Suprapubic skin (tissue), 4 donors: Measurements from ENCODE around the gene PVALB. TPM values are rescaled to one million over a fixed set of nuclear protein-coding genes. Genes with fewer than 3 reads are reported as not detected.

Source experiments
- DNase-seq, 2 donors: peaks; one replicate each; pipeline ENCODE4 v3.0.0-alpha.2; 2019; ENCODE audit warnings: low spot score in 2 of 2
- H3K27ac ChIP-seq: fragments of 200-600 bp; sonication (generic); one replicate; pipeline ENCODE4 v1.5.1; 2019
- H3K27me3 ChIP-seq: fragments of 200-600 bp; sonication (generic); one replicate; pipeline ENCODE4 v1.5.1; 2019
- H3K36me3 ChIP-seq: fragments of 200-600 bp; sonication (generic); one replicate; pipeline ENCODE4 v1.5.1; 2019
- H3K4me1 ChIP-seq: fragments of 200-600 bp; sonication (generic); one replicate; pipeline ENCODE4 v1.5.1; 2019
- H3K4me3 ChIP-seq: fragments of 200-600 bp; sonication (generic); one replicate; pipeline ENCODE4 v1.5.1; 2019; ENCODE audit warnings: mild to moderate bottlenecking
- H3K9me3 ChIP-seq: fragments of 200-600 bp; sonication (generic); one replicate; pipeline ENCODE4 v1.5.1; 2019
- EP300 ChIP-seq: sonication (generic); formaldehyde crosslinking; IDR thresholded peaks from one replicate; pipeline ENCODE4 v1.6.1; 2017; ENCODE audit warnings: antibody characterized with exemption
- POLR2A ChIP-seq, 2 donors: fragments of 450-650 bp; IDR thresholded peaks; one replicate each; pipeline ENCODE4 v1.6.1; 2017; ENCODE audit warnings: antibody characterized with exemption in 2 of 2, mild to moderate bottlenecking in 2 of 2, moderate library complexity in 2 of 2
- POLR2AphosphoS5 ChIP-seq, 3 donors: sonication (generic); formaldehyde crosslinking; IDR thresholded peaks; one replicate each; pipeline ENCODE4 v1.6.1; 2017; ENCODE audit warnings: antibody characterized with exemption in 3 of 3
- WGBS: methylation state at CpG from one replicate; pipeline ENCODE4 v1.1.5; 2018; 5-methylcytosine and 5-hydroxymethylcytosine counted together
- total RNA-seq, 4 donors: library from RNA; depleted of rRNA; stranded (reverse); fragments of >200 nt; gene quantifications; one replicate each; pipeline ENCODE4 v1.1.0, GENCODE V29; 2016
- TF ChIP-seq, protein P1 (sequence below), 2 donors: fragments of 200-600 bp in 1 of 2; fragments of 450-650 bp in 1 of 2; sonication (generic) in 1 of 2; IDR thresholded peaks; one replicate each; pipeline ENCODE4 v1.5.1; 2016 to 2019; ENCODE audit warnings: antibody characterized with exemption in 2 of 2, mild to moderate bottlenecking in 1 of 2, moderate library complexity in 1 of 2

The PVALB gene
- total RNA-seq, 4 donors from 2014 or later: not detected

DNA sequence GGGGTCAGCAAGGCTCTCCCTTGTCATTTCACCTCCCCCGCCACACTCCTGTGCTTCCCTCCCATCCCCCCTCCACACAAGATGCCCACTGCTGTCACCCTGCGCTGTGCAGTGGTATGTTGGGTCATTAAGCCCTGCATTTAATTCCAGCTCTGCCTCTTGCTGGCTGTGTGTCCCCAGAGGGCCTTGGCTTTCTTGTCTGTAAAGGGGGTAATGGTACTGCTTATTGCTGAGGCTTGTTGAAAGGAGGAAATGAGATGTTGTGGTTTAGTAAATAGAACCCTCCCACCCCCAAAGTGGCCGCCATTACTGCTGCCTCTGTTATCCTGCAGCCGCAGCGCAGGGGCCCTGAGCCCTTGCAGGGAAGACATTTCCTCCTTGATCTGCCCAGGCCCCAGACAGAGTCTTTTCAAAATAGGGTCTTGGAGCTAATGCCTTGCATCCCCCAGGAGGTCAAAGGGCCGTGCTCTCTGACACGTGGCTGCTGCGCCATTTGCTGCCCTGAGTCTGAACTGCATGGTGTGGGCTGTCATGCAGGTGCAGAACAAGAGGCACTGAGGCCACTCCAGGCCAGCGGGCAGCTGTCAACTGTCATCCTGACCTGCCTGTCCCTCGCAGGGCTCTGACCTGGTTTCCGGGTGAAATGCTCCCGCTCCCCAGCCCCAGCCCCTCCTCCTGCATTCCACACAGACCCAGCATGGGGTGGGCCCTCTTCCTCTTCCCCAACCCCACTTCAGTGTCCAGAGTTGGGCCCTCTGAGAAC is 18.7 kb downstream of the PVALB start:
- WGBS: 79% methylated on average over 11 of the region's 12 CpGs
- TF ChIP-seq, protein P1, sequence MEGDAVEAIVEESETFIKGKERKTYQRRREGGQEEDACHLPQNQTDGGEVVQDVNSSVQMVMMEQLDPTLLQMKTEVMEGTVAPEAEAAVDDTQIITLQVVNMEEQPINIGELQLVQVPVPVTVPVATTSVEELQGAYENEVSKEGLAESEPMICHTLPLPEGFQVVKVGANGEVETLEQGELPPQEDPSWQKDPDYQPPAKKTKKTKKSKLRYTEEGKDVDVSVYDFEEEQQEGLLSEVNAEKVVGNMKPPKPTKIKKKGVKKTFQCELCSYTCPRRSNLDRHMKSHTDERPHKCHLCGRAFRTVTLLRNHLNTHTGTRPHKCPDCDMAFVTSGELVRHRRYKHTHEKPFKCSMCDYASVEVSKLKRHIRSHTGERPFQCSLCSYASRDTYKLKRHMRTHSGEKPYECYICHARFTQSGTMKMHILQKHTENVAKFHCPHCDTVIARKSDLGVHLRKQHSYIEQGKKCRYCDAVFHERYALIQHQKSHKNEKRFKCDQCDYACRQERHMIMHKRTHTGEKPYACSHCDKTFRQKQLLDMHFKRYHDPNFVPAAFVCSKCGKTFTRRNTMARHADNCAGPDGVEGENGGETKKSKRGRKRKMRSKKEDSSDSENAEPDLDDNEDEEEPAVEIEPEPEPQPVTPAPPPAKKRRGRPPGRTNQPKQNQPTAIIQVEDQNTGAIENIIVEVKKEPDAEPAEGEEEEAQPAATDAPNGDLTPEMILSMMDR (IDR thresholded peaks at IDR 0.05): no peak
- TF ChIP-seq POLR2AphosphoS5 (IDR thresholded peaks at IDR 0.05): no peak
- Histone ChIP-seq H3K4me1 (peaks cover 4% of the 10 kb centered on the region), H3K27ac (no peak overlapping the region), H3K27me3 (peaks cover 14% of the 10 kb centered on the region), H3K36me3 (no peaks in the 10 kb centered on the region), H3K9me3 (no peaks in the 10 kb centered on the region), H3K4me3 (no peak overlapping the region)
- no peak for DNase-seq

DNA sequence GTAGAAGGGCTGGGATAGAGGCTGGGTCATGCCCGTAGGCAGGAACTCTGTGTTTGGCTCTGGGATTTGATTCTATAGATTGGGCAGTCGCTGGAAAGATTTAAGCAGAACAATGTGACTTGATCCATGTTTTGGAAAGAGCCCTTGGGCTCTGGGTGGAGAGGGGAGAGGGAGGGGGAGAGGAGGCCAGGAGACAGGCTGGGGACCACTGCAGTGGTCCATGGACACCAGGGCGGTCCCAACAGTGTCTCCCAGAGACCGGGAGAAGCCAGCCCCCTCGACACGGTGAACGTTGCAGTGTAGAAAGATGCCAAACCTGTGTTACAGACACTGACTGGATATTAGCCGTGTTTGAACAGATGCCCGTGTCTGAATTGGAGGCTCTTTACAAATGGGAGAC is 19.5 kb downstream of the PVALB start:
- Histone ChIP-seq H3K9me3 (no peaks in the 10 kb centered on the region), H3K27ac (no peak overlapping the region), H3K27me3 (peaks cover 13% of the 10 kb centered on the region), H3K4me1 (peaks cover 4% of the 10 kb centered on the region), H3K4me3 (no peak overlapping the region), H3K36me3 (no peaks in the 10 kb centered on the region)
- 32% methylated on average over 9 of the region's 9 CpGs for WGBS
- no peak for TF ChIP-seq POLR2A (IDR thresholded peaks at IDR 0.05)
- no peak for TF ChIP-seq EP300
- TF ChIP-seq, protein P1 (IDR thresholded peaks at IDR 0.05): no peak
- no peak for TF ChIP-seq POLR2AphosphoS5 (IDR thresholded peaks at IDR 0.05)
- no peak for DNase-seq

DNA sequence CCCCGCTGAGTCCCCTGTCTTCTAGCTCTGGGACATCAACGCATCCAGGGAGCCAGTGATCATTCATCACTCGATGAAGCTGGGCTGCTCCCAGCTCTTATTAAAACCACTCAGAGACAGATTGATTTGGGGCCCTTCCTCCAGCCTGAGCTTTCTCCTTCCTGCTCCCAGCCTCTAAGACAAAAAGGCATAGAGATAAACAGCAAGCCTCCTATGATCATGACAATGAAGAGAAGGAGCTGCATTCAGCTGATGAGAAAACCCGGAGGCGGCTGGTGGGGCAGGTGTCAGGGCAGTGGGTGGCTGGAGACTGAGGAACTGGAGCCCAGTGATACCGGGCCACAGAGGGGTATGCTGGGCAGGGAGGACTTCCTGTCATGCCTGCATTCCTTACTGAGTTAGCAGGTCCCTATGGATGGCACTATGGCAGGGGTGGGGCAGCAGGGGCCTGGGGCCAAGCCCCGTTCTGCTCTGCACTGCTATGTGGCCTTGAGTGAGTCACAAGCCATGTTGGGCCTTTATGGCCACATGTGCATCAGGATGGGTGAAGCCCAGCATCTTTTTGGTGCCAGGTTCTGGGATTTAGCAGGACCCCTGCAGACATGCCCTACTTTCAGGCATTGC is 20.2 kb downstream of the PVALB start:
- no peak overlapping the region for H3K27ac ChIP-seq
- H3K27me3 ChIP-seq: peaks cover 14% of the 10 kb centered on the region
- no peaks in the 10 kb centered on the region for H3K9me3 ChIP-seq
- no peaks in the 10 kb centered on the region for H3K36me3 ChIP-seq
- H3K4me1 ChIP-seq: peaks cover 4% of the 10 kb centered on the region
- no peak overlapping the region for H3K4me3 ChIP-seq
- TF ChIP-seq, protein P1 (IDR thresholded peaks at IDR 0.05): no peak
- no peak for TF ChIP-seq POLR2AphosphoS5 (IDR thresholded peaks at IDR 0.05)
- TF ChIP-seq EP300: no peak
- TF ChIP-seq POLR2A (IDR thresholded peaks at IDR 0.05): no peak
- DNase-seq: no peak
- WGBS: 78% methylated on average over 6 of the region's 7 CpGs

DNA sequence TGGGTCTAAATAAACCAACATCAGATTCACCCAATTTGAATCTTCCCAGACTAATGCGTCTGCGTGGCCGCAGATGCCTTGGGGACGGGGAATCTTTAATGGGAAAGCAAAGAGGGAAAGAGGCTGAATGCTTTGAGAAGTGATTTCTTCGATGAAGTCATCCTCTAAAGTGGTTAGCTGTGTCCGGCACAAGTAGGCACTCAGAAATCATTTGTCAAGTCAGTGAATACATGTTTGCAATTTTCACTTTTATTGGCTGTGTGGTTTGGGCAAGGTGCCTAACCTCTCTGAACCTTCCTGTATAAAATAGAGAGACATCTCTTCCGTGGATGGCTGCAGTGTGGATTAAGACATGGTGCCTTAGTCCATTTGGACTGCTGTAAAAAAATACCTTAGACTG is 21.2 kb downstream of the PVALB start:
- Histone ChIP-seq H3K27me3 (peaks cover 12% of the 10 kb centered on the region), H3K27ac (no peak overlapping the region), H3K36me3 (no peaks in the 10 kb centered on the region), H3K4me3 (no peak overlapping the region), H3K9me3 (no peaks in the 10 kb centered on the region), H3K4me1 (peaks cover 5% of the 10 kb centered on the region)
- no peak for DNase-seq
- TF ChIP-seq EP300 (no peak), POLR2A (IDR thresholded peaks at IDR 0.05) (no peak)
- WGBS: 81% methylated on average over 7 of the region's 7 CpGs

DNA sequence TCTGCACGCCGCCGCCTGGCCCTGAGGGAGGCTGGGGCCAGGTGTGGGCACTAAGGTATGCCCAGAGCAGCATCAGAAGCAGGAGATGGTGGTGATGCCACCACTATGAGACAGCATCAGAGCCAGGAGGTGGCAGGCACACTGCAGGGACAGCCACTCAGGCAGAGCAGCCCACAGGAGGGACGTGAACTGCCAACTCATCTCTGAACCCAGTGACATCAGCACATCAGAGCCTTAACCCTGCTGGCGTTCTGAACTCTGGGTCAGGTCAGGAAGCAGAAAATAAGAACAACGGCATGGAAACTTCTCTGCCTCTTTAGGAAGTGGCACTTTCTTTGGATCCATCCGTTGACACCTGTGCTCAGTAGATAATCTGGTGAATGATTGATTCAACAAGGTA is 26.2 kb downstream of the PVALB start:
- TF ChIP-seq EP300 (no peak), POLR2AphosphoS5 (IDR thresholded peaks at IDR 0.05) (no peak), POLR2A (IDR thresholded peaks at IDR 0.05) (no peak)
- TF ChIP-seq, protein P1 (IDR thresholded peaks at IDR 0.05): no peak
- peaks cover 45% of the 10 kb centered on the region for H3K27me3 ChIP-seq
- no peak overlapping the region for H3K4me3 ChIP-seq
- no peak for DNase-seq
- H3K4me1 ChIP-seq: peaks cover 4% of the 10 kb centered on the region
- WGBS: 25% methylated on average over 7 of the region's 7 CpGs
- H3K27ac ChIP-seq: no peak overlapping the region
- H3K36me3 ChIP-seq: no peaks in the 10 kb centered on the region
- H3K9me3 ChIP-seq: no peaks in the 10 kb centered on the region
